GM12892 (cell line): ENCODE data around the gene F11.

Experiments used
- POLR2A ChIP-seq: IDR thresholded peaks from 2 replicates; pipeline ENCODE4 v1.6.1; 2011; ENCODE audit warnings: low read depth, low read length, control low read depth
- POLR2AphosphoS5 ChIP-seq: IDR thresholded peaks from 2 replicates; pipeline ENCODE4 v1.6.1; 2011; ENCODE audit warnings: low read depth, low read length, control low read depth

DNA sequence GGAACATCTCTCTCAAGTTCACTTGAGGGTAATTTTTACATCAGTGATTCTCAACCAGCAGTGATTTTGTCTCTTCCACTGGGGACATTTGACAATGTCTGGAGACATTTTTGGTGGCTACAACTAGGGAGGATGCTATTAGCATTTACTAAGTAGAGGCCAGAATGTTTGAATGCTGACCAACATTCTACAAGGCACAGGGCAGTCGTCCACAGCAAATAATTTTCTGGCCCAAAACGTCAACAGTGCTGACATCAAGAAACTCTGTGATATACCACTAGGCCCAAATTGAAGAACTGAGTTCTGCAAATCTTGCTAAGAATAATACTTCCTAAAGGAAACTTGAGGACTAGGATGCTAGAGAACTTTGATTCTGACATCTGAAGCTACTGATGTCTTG is 31.6 kb upstream of the F11 start:
- TF ChIP-seq POLR2A (no peak), POLR2AphosphoS5 (no peak)
